ENCODE data around the gene MINDY4. TPM values are rescaled to one million over a fixed set of nuclear protein-coding genes. Genes with fewer than 3 reads are reported as not detected.

MINDY4 gene
- total and polyA plus RNA-seq, 2 donors (not counting 1 experiment from before 2014, with no cell fraction given) = 6.1 to 6.3 TPM

DNA sequence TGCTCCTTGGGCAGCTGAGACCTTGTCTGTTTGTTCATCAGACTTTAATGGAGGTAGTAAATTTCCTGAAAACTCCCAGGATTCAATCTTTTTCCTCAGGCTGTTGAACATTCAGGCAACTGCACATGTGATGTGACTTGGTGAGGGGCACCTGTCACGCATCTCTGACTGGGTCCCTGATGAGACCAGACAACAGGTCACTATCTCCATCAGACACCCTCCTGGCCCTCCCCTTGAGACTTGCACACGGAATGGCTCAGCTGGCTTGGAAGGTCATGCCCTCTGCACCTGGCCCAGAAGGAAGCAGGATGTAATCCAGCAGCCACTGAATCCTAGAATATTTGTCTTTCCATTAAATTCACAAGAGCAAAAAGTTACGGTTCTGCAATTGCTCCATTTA lies 156.3 kb downstream of the MINDY4 start:
- Histone ChIP-seq H3K79me2 (ENCODE audit: control insufficient read depth, insufficient read depth, low read length) (no peaks in the 10 kb centered on the region), H3K4me2 (ENCODE audit: extremely low read depth, insufficient read depth, low read length) (no peak overlapping the region), H2AFZ (ENCODE audit: low read length) (no peak overlapping the region), H3K27me3 (ENCODE audit: control insufficient read depth, insufficient read depth, low read length) (no peaks in the 10 kb centered on the region), H3K9me3 (ENCODE audit: control insufficient read depth, insufficient read depth, low read depth, low read length) (no peaks in the 10 kb centered on the region), H3K27ac (ENCODE audit: insufficient read depth, low read length) (no peak overlapping the region), H3K4me3 (replicated peaks in 1 of 4; ENCODE audit: control extremely low read depth in 1 of 4, insufficient read depth in 1 of 4, low read depth in 3 of 4, low read length in 4 of 4) (no peak overlapping the region), H3K9ac (ENCODE audit: insufficient read depth, low read length) (no peak overlapping the region), H3K4me1 (ENCODE audit: control insufficient read depth, extremely low read depth, insufficient read depth, low read length) (peaks cover 4% of the 10 kb centered on the region), H4K20me1 (ENCODE audit: control insufficient read depth, extremely low read depth, insufficient read depth, low read length) (no peaks in the 10 kb centered on the region), H3K36me3 (ENCODE audit: control insufficient read depth, insufficient read depth, low read length) (no peaks in the 10 kb centered on the region)
- DNase-seq (ENCODE audit: low read depth in 2 of 2) = no peak
- TF ChIP-seq, protein P1, sequence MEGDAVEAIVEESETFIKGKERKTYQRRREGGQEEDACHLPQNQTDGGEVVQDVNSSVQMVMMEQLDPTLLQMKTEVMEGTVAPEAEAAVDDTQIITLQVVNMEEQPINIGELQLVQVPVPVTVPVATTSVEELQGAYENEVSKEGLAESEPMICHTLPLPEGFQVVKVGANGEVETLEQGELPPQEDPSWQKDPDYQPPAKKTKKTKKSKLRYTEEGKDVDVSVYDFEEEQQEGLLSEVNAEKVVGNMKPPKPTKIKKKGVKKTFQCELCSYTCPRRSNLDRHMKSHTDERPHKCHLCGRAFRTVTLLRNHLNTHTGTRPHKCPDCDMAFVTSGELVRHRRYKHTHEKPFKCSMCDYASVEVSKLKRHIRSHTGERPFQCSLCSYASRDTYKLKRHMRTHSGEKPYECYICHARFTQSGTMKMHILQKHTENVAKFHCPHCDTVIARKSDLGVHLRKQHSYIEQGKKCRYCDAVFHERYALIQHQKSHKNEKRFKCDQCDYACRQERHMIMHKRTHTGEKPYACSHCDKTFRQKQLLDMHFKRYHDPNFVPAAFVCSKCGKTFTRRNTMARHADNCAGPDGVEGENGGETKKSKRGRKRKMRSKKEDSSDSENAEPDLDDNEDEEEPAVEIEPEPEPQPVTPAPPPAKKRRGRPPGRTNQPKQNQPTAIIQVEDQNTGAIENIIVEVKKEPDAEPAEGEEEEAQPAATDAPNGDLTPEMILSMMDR (conservative IDR thresholded peaks at IDR 0.05 in 1 of 2, IDR thresholded peaks at IDR 0.05 in 1 of 2; ENCODE audit: low read depth in 1 of 2, low read length in 2 of 2) = no peak
- no peak for TF ChIP-seq EZH2 (IDR thresholded peaks at IDR 0.05; ENCODE audit: low read length, missing control alignments)

DNA sequence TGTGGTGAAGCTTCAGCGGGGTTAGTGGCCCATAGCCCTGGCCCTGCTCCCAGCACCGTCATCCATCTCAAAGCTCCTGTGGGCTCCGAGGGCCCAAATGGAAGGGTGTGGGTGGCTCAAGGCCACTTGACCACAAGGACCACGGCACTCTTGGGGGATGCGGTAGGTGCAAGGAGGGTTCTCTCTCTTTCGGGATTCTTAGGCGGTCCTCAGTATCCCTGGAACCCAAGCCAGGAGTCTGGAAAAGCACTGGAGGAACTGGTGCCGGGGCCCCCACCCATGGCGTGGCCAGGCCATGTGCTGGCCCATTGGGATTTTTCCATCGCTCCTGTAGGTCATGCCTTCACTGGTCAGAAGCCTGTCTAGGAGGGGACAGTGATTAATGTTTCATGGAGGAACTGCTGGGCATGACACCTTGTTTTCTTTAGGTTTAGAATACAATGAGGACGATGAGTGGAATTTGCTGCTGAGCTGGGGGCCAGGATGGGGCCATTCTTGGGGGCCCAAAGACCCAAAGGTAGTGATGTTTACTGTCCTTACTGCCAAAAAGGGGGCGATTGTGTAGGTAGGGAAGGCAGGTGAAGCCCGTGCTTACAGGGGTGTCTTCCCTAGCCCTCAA lies 157.1 kb downstream of the MINDY4 start:
- Histone ChIP-seq H3K4me1 (ENCODE audit: control insufficient read depth, extremely low read depth, insufficient read depth, low read length) (peaks cover 4% of the 10 kb centered on the region), H3K4me2 (ENCODE audit: extremely low read depth, insufficient read depth, low read length) (no peak overlapping the region), H3K27me3 (ENCODE audit: control insufficient read depth, insufficient read depth, low read length) (no peaks in the 10 kb centered on the region), H4K20me1 (ENCODE audit: control insufficient read depth, extremely low read depth, insufficient read depth, low read length) (no peaks in the 10 kb centered on the region), H3K4me3 (replicated peaks in 1 of 4; ENCODE audit: control extremely low read depth in 1 of 4, insufficient read depth in 1 of 4, low read depth in 3 of 4, low read length in 4 of 4) (no peak overlapping the region), H3K27ac (ENCODE audit: insufficient read depth, low read length) (no peak overlapping the region), H3K9me3 (ENCODE audit: control insufficient read depth, insufficient read depth, low read depth, low read length) (no peaks in the 10 kb centered on the region), H3K9ac (ENCODE audit: insufficient read depth, low read length) (no peak overlapping the region), H2AFZ (ENCODE audit: low read length) (no peak overlapping the region), H3K79me2 (ENCODE audit: control insufficient read depth, insufficient read depth, low read length) (no peaks in the 10 kb centered on the region), H3K36me3 (ENCODE audit: control insufficient read depth, insufficient read depth, low read length) (no peaks in the 10 kb centered on the region)
- no peak for TF ChIP-seq EZH2 (IDR thresholded peaks at IDR 0.05; ENCODE audit: low read length, missing control alignments)
- TF ChIP-seq, protein P1 (conservative IDR thresholded peaks at IDR 0.05 in 1 of 2, IDR thresholded peaks at IDR 0.05 in 1 of 2; ENCODE audit: low read depth in 1 of 2, low read length in 2 of 2) = no peak
- DNase-seq (ENCODE audit: low read depth in 2 of 2) = no peak

DNA sequence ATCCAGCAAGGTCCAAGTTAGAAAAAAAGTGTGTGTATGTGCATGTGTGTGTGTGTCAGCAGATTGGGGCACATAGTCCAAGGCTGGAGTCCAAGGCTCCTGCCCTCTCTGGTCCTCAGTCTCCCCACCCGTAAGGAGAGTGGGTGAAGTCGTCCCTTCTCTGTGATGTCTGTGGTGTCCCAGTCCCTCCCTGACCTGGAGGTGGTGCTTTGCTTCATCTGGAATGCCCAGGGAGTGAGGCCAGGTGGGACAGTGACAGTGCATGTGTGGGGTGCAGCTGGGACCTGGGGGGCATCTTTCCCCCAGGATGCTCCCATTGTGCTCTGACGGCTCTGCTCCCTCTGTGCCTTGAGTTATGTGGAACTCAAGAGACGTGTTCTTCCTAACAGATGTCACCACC lies 158.5 kb downstream of the MINDY4 start:
- H3K4me1 ChIP-seq (ENCODE audit: control insufficient read depth, extremely low read depth, insufficient read depth, low read length) = peaks cover 4% of the 10 kb centered on the region
- H3K9me3 ChIP-seq (ENCODE audit: control insufficient read depth, insufficient read depth, low read depth, low read length) = no peaks in the 10 kb centered on the region

More for the DNA sequence above, 158.5 kb downstream of the MINDY4 start:
- no peak for DNase-seq (ENCODE audit: low read depth in 2 of 2)
- TF ChIP-seq EZH2 (IDR thresholded peaks at IDR 0.05; ENCODE audit: low read length, missing control alignments) = no peak
- TF ChIP-seq, protein P1 (conservative IDR thresholded peaks at IDR 0.05 in 1 of 2, IDR thresholded peaks at IDR 0.05 in 1 of 2; ENCODE audit: low read depth in 1 of 2, low read length in 2 of 2) = no peak
- Histone ChIP-seq H3K4me3 (replicated peaks in 1 of 4; ENCODE audit: control extremely low read depth in 1 of 4, insufficient read depth in 1 of 4, low read depth in 3 of 4, low read length in 4 of 4) (no peak overlapping the region), H3K36me3 (ENCODE audit: control insufficient read depth, insufficient read depth, low read length) (no peaks in the 10 kb centered on the region), H3K27me3 (ENCODE audit: control insufficient read depth, insufficient read depth, low read length) (no peaks in the 10 kb centered on the region), H3K9ac (ENCODE audit: insufficient read depth, low read length) (no peak overlapping the region), H4K20me1 (ENCODE audit: control insufficient read depth, extremely low read depth, insufficient read depth, low read length) (no peaks in the 10 kb centered on the region), H3K27ac (ENCODE audit: insufficient read depth, low read length) (no peak overlapping the region), H3K4me2 (ENCODE audit: extremely low read depth, insufficient read depth, low read length) (no peak overlapping the region), H2AFZ (ENCODE audit: low read length) (no peak overlapping the region), H3K79me2 (ENCODE audit: control insufficient read depth, insufficient read depth, low read length) (no peaks in the 10 kb centered on the region)
